GM12801 (cell line): ENCODE results near the gene ENTPD1.

Source experiments
- TF ChIP-seq, protein P1 (sequence below): IDR thresholded peaks from one replicate; pipeline ENCODE4 v1.5.1; 2011; ENCODE audit warnings: control low read depth; ENCODE audit not compliant: insufficient read length; ENCODE audit errors: extremely low read depth

ENTPD1 gene

DNA sequence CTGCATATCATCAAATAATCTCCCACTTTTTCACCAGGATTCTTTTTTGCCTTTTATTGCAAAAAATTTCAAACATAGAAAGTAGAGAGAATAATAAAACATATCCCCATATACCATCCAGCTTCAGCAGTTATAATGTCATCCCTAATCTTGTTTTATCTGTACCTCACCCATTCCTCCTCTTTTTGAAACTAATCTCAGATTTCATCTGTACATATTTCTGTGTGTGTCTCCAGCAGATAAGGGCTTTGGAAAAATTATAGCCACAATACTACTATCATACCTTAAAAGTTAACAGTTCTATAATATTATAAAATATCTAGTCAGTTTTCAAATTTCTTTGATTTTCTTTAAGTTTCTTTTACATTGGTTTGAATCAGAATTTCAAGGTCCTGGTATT lies 7.6 kb upstream of the ENTPD1 start:
- TF ChIP-seq, protein P1, sequence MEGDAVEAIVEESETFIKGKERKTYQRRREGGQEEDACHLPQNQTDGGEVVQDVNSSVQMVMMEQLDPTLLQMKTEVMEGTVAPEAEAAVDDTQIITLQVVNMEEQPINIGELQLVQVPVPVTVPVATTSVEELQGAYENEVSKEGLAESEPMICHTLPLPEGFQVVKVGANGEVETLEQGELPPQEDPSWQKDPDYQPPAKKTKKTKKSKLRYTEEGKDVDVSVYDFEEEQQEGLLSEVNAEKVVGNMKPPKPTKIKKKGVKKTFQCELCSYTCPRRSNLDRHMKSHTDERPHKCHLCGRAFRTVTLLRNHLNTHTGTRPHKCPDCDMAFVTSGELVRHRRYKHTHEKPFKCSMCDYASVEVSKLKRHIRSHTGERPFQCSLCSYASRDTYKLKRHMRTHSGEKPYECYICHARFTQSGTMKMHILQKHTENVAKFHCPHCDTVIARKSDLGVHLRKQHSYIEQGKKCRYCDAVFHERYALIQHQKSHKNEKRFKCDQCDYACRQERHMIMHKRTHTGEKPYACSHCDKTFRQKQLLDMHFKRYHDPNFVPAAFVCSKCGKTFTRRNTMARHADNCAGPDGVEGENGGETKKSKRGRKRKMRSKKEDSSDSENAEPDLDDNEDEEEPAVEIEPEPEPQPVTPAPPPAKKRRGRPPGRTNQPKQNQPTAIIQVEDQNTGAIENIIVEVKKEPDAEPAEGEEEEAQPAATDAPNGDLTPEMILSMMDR: no peak

GRCh38 chr10:95755511-95756004 lies 405 bp upstream of the ENTPD1 start:
- TF ChIP-seq, protein P1: no peak

GRCh38 chr10:95756809-95757684 lies 1.1 kb downstream of the ENTPD1 start:
- TF ChIP-seq, protein P1: no peak

DNA sequence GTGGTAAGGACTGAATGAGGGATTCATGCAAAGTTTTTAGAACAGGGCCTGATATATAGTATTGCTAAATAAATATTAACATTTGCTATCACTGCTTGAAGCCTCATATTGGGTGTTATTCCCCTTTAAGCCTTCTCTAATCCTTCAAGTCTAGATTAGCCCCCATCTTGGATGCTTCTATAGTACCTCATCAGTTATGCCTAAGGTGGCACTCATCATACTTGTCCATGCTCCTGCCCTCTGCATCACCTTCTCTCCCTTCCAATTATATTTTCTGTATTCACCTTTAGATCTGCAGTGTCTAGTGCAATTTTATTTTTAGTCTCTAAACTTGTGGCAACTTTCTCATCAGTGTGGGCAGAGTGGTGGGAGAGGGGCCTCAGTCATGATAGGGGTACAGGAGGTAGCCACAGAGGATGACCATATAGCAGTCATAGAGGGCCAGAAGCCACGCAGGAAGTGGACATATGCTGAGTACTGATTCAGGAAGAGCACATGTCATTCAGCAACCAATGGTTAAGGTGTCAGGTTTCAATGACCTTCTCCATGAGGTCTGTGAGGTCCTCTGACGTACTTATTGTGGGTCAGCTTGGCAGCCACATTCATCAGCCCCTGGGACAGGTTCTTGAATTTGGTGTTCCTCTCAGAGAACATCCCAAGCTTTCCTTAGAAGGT lies 2.5 kb downstream of the ENTPD1 start:
- TF ChIP-seq, protein P1: no peak

GRCh38 chr10:95759233-95759826 lies 3.4 kb downstream of the ENTPD1 start:
- TF ChIP-seq, protein P1: no peak

GRCh38 chr10:95761939-95762492 lies 6.1 kb downstream of the ENTPD1 start:
- TF ChIP-seq, protein P1: no peak
